SK-N-SH treated with all-trans-retinoic acid at 6 μM for 48 hours (cell line): ENCODE measurements around the gene RP2.

Experiments
- ATAC-seq: fragments of 200-7000 bp; cut with Tn5 transposase; 3 replicates; pipeline ENCODE4 v1.9.1; 2020; ENCODE audit warnings: mild to moderate bottlenecking, moderate library complexity
- ARNTL ChIP-seq: fragments of 450-650 bp; formaldehyde crosslinking; IDR thresholded peaks from 2 replicates; pipeline ENCODE4 v1.5.0; 2020; ENCODE audit warnings: low read depth, mild to moderate bottlenecking, moderate library complexity, borderline replicate concordance
- BACH2 ChIP-seq: fragments of 250-450 bp; sonication (Bioruptor Pico); IDR thresholded peaks from 2 replicates; pipeline ENCODE4 v1.9.0; 2021; ENCODE audit warnings: mild to moderate bottlenecking, borderline replicate concordance
- CREB5 ChIP-seq: fragments of 250-450 bp; sonication (Bioruptor Pico); IDR thresholded peaks from 2 replicates; pipeline ENCODE4 v1.5.1; 2020; ENCODE audit warnings: low read depth, mild to moderate bottlenecking, moderate library complexity
- CSDC2 ChIP-seq: fragments of 250-450 bp; sonication (Bioruptor Pico); IDR thresholded peaks from 2 replicates; pipeline ENCODE4 v1.5.0; 2020; ENCODE audit warnings: mild to moderate bottlenecking, moderate library complexity
- ESRRG ChIP-seq: fragments of 250-450 bp; sonication (Bioruptor Pico); IDR thresholded peaks from 2 replicates; pipeline ENCODE4 v1.6.1; 2021; ENCODE audit warnings: mild to moderate bottlenecking
- GLIS3 ChIP-seq: fragments of 250-450 bp; sonication (Bioruptor Pico); IDR thresholded peaks from 2 replicates; pipeline ENCODE4 v1.5.0; 2020; ENCODE audit warnings: mild to moderate bottlenecking, moderate library complexity
- ISL1 ChIP-seq: fragments of 250-450 bp; sonication (Bioruptor Pico); IDR thresholded peaks from 2 replicates; pipeline ENCODE4 v2.1.2; 2022; ENCODE audit warnings: mild to moderate bottlenecking, moderate library complexity
- OSR1 ChIP-seq: fragments of 250-450 bp; sonication (Bioruptor Pico); IDR thresholded peaks from 2 replicates; pipeline ENCODE4 v1.8.0; 2022; ENCODE audit warnings: moderate library complexity, mild to moderate bottlenecking, inconsistent platforms
- PATZ1 ChIP-seq: fragments of 250-450 bp; sonication (Bioruptor Pico); IDR thresholded peaks from 2 replicates; pipeline ENCODE4 v1.8.0; 2020; ENCODE audit warnings: mild to moderate bottlenecking, moderate library complexity, borderline replicate concordance
- POU6F1 ChIP-seq: fragments of 250-450 bp; sonication (Bioruptor Pico); IDR thresholded peaks from 2 replicates; pipeline ENCODE4 v1.8.0; 2021; ENCODE audit warnings: low read depth, mild to moderate bottlenecking, moderate library complexity, borderline replicate concordance
- PPARA ChIP-seq: fragments of 250-450 bp; sonication (Bioruptor Pico); IDR thresholded peaks from 2 replicates; pipeline ENCODE4 v1.5.0; 2020; ENCODE audit warnings: mild to moderate bottlenecking, borderline replicate concordance
- RARB ChIP-seq: fragments of 250-450 bp; sonication (Bioruptor Pico); IDR thresholded peaks from 2 replicates; pipeline ENCODE4 v1.8.0; 2021; ENCODE audit warnings: mild to moderate bottlenecking, moderate library complexity
- SNAI2 ChIP-seq: fragments of 250-450 bp; sonication (Bioruptor Pico); IDR thresholded peaks from 2 replicates; pipeline ENCODE4 v1.5.0; 2020; ENCODE audit warnings: mild to moderate bottlenecking, moderate library complexity
- TCF4 ChIP-seq: fragments of 250-450 bp; sonication (Bioruptor Pico); IDR thresholded peaks from 2 replicates; pipeline ENCODE4 v1.8.0; 2021; ENCODE audit warnings: mild to moderate bottlenecking, moderate library complexity, borderline replicate concordance
- TOX ChIP-seq: fragments of 250-450 bp; sonication (Bioruptor Pico); IDR thresholded peaks from 2 replicates; pipeline ENCODE4 v1.8.0; 2021; ENCODE audit warnings: mild to moderate bottlenecking, moderate library complexity, borderline replicate concordance
- TSHZ2 ChIP-seq: fragments of 250-450 bp; sonication (Bioruptor Pico); IDR thresholded peaks from 2 replicates; pipeline ENCODE4 v1.5.0; 2020; ENCODE audit warnings: mild to moderate bottlenecking, moderate library complexity
- ZC3H10 ChIP-seq: fragments of 250-450 bp; sonication (Bioruptor Pico); IDR thresholded peaks from 2 replicates; pipeline ENCODE4 v1.5.1; 2021; ENCODE audit warnings: mild to moderate bottlenecking, moderate library complexity
- ZFP30 ChIP-seq: fragments of 450-650 bp; formaldehyde crosslinking; IDR thresholded peaks from 2 replicates; pipeline ENCODE4 v1.5.0; 2022; ENCODE audit warnings: mild to moderate bottlenecking, moderate library complexity
- ZNF565 ChIP-seq: fragments of 450-650 bp; formaldehyde crosslinking; conservative IDR thresholded peaks from 2 replicates; pipeline ENCODE4 v1.5.0; 2020; ENCODE audit warnings: low read depth, mild to moderate bottlenecking, moderate library complexity
- ZNF70 ChIP-seq: fragments of 450-650 bp; formaldehyde crosslinking; IDR thresholded peaks from 2 replicates; pipeline ENCODE4 v1.5.0; 2020; ENCODE audit warnings: mild to moderate bottlenecking, moderate library complexity
- ZNF8 ChIP-seq: fragments of 450-650 bp; formaldehyde crosslinking; IDR thresholded peaks from 2 replicates; pipeline ENCODE4 v1.5.0; 2020; ENCODE audit warnings: mild to moderate bottlenecking, moderate library complexity

Gene RP2

DNA sequence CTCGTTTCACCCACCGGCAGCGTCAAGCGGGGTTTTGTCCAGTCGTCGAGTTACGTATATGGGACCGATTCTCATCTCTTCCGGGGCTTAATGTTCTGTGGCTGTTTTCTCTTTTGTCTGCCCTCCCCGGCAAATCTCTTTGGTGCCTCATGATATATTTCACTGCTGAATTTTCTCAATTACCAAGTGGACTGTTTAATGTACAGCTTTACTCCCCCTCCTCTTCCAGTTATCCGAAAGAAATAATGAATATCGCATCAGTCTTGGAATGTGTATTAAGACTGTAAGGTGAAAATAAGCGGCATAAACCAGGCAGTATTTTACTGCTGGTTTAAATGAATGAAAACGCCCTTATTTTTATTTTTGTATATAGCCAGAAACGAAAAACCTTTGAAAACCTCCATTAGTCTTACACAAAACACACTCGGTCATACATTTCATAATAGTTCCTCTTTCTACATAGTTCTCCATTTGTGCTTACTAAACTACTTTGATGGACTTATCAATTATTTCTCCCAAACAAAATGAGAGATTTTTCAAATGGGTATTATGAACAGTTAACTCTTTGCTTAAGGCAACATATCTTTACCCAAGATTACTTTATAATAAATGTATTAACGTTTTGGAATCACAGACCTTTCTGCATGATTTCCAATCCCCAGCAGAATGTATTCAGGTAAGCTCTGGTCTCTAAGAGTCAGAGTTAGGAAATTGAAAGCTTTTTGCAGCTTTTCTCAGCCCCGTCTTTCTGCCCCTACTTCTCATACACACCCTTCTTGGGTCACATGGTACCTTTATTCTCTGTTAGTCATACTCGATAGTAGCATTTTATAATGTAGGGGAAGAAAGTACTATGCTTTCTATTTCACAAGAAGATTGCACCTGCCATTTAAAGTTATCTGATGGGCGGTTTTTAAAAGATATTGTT lies 979 bp downstream of the RP2 start:
- TF ChIP-seq ARNTL (no peak), ZFP30 (CRISPR knock-in tag) (no peak), TCF4 (CRISPR knock-in tag) (no peak), SNAI2 (CRISPR knock-in tag) (no peak), ZNF70 (CRISPR knock-in tag) (no peak), OSR1 (CRISPR knock-in tag) (no peak), PPARA (CRISPR knock-in tag) (no peak), ISL1 (CRISPR knock-in tag) (no peak), TSHZ2 (no peak), ESRRG (no peak), TOX (CRISPR knock-in tag) (no peak), BACH2 (no peak)
- ATAC-seq = peak; percentile 4; the same call in 1 of the 3 replicates

- no peak for ATAC-seq
- TF ChIP-seq ZNF565 (CRISPR knock-in tag) (no peak), BACH2 (no peak), RARB (CRISPR knock-in tag) (no peak), ZFP30 (CRISPR knock-in tag) (no peak), SNAI2 (CRISPR knock-in tag) (no peak), CREB5 (CRISPR knock-in tag) (no peak), PPARA (CRISPR knock-in tag) (no peak), ZC3H10 (CRISPR knock-in tag) (no peak), ZNF8 (CRISPR knock-in tag) (no peak)
Measured at GRCh38 chrX:46838486-46838870, 1.6 kb downstream of the RP2 start.

DNA sequence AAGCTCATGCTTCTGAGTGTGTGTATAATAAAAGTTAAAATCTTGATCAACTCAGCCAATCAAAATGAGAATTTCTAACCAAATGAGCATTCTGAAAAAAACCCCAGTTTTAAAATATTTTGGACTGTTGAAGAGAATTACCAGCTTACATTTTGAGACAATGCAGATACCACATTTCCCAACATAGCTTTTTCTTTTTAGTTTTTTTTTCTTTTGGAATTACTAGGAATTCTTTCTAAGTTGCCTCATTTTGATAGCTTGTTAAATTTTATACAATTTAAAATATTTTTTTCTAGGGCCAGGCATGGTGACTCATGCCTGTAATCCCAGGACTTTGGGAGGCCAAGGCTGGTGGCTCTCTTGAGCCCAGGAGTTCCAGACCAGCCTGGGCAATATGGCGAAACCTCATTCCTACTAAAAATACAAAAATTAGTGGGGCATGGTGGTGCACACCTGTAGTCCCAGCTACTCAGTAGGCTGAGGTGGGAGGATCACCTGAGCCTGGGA lies 2.2 kb downstream of the RP2 start:
- TF ChIP-seq OSR1 (CRISPR knock-in tag) = no peak
- no peak for TF ChIP-seq PATZ1 (CRISPR knock-in tag)
- no peak for TF ChIP-seq GLIS3 (CRISPR knock-in tag)
- TF ChIP-seq ZC3H10 (CRISPR knock-in tag) = no peak
- TF ChIP-seq ZNF565 (CRISPR knock-in tag) = no peak
- no peak for TF ChIP-seq BACH2
- no peak for TF ChIP-seq ARNTL
- no peak for TF ChIP-seq PPARA (CRISPR knock-in tag)
- no peak for TF ChIP-seq RARB (CRISPR knock-in tag)
- no peak for TF ChIP-seq POU6F1 (CRISPR knock-in tag)
- TF ChIP-seq ESRRG = no peak
- no peak for TF ChIP-seq TCF4 (CRISPR knock-in tag)
- no peak for TF ChIP-seq ZFP30 (CRISPR knock-in tag)
- TF ChIP-seq CREB5 (CRISPR knock-in tag) = no peak
- TF ChIP-seq ZNF8 (CRISPR knock-in tag) = no peak
- TF ChIP-seq CSDC2 (CRISPR knock-in tag) = no peak
- no peak for TF ChIP-seq ISL1 (CRISPR knock-in tag)
- no peak for ATAC-seq
